GM19455 (cell line): ENCODE results near the gene CNIH2.
"Not testable (repeated sequence)": the region's sequence is repeated elsewhere in the genome, so short reads cannot be mapped to it uniquely, and the experiment has no call there.

Experiments used
- ATAC-seq: cut with Tn5 transposase; IDR thresholded peaks from one replicate; pipeline ENCODE4 v1.9.1; 2021; ENCODE audit not compliant: unreplicated experiment

The CNIH2 gene

DNA sequence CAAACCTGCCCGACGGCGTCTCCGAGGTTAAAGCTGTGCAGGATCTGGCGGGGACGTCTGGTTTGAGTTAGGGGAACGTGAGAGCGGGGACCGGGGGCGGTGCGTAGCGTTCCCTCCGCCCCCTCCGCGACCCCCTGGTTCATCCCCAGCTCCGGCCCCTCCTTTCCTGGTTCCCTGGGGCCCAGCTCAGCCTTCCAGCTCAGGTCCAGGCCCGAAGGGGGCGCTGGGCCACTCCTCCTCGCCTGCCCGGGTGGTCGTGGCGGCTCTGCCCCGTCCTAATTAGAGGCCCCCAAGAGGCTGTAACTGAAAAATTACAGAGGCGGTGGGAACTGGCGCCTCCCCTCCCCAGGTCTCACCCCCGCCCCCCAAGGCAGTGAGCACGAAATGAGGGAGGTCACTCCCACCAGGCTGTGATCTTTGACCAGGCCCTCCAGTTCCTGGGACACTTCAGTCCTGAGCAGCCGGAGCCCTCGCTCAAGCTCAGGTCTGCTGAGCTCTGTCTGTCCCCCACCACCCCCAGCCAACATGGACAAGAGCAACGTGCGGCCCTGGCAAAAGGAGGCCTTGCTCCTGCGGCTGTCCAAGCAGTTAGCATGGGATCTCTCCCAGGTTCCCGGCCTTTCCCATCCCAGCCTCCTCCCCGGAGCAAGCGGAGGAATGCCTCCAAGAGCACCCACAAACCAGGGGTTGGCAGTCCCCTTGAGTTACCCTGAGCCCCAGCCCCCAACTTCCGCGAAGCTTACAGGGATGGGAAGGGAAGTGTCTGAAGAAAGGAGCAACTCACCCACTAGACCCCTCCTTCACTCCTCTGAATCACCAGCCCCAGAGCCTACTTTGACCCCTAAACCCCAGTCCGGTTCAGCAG, 35.6 kb downstream of the CNIH2 start:
- no peak for ATAC-seq

DNA sequence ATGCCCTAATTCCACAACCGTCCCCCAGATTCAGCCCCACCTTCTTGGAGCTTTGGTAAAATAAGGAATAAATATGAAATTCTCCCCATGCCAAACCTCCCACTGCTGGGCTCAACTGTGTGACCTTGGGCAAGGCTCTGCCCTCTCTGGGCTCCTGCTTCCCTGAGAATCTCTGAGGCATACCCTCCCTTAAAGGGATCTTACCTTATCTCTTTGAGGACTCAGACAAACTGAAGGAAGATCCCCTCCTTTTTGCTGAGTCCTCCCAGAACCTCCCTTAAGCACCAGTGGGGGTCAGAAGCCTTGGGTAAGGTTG, 36.2 kb downstream of the CNIH2 start:
- ATAC-seq: no peak

DNA sequence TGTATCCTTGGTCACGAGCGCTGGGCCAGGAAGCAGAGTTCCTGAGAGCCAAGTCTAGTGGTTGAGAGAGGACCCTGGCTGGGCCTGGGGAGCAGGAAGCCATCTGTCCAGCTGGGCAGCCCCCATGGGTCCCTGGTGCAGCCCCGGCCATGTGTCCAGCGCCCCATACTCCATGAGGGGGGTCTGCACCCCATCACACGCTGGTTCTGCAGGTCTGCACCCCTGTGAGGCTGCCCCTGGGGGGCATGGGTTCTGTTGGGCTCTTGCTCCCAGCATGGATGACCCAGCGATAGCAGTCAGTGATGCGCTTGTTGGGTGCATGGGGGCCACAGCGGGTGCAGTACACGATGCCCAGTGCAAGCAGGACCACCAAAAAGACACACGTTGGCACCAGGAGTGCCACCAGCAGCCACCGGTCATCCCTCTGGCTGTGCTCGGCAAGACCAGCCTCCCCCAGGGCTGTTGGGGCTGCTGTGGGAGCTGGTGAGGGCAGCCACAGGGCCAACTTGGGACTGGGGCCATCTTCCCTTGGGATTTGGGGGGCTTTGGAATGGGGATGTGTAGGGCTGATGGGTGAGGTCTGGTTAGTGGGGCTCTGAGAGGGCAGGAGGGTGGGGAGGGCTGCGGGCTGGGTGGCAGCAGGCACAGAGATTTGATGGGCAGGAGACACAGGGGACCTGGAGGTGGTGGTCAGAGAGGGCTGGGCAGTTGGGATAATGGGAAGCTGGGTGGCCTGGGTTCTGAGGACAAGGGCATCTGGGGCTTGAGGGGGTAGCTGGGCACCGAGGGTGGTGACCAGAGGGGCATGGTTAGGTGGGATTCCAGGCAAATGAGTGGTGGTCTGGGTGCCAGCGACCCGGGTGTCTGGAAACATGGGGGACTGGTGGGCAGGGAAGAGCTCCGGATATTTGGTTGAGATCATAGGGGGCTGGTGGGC, 36.9 kb downstream of the CNIH2 start:
- no peak for ATAC-seq

DNA sequence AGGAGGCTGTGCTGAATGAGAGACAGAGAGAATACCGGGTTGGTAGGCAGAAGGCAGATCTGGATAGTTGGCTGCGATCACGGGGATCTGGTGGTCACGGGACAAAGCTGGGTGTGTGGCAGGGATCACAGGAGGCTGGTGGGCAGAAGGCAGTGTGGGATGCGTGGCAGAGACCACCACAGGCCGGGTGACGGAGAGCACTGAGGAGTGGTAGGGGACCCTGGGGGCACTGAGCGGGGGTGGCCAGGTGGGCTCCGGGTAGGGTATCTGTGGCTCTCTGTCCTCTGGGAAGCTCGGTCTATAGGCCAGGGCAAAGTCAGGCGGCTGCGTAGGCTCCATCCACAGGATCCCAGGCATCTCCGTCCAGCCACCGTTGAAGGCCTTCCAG, 37.5 kb downstream of the CNIH2 start:
- ATAC-seq: no peak

DNA sequence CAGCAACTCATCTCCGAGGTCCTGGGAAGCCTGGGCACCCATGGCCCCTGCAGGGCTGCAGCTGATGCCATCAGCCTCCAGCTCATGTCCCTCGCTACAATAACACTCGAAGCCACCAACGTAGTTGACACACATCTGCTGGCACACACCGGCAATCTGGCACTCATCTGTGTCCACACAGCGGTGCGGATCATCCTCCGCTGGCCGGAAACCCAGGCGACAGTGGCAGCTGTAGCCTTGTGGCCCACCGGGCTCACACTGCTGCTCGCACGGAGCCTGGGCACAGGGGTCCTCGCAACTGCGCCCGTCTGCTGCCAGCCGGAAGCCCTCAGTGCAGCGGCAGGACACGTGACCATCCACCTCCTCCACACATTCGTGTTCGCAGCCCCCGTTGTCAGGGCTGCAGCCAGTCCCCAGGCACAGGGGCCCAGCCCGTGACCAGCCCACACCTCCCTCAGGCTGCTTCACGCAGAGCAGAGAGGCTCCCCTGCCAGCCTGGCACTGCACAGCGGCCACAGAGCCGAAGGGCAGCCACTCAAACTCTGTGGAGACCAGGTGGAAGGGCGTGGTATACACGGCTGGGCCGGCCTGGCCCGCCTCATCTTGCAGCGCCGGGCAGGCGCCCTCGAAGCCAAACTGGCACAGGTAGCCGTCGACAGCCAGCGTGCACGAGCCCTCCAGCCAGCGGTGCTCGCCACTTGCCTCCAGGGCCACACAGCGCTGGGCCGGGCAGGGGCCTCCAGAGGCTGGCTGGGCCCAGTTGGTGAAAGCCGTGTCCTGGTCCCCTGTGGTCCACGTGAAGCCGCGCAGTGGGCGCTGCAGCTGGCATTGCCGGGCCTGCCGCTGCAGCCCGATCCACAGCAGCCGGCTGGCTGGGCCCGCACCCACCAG, 38.2 kb downstream of the CNIH2 start:
- ATAC-seq: no peak

DNA sequence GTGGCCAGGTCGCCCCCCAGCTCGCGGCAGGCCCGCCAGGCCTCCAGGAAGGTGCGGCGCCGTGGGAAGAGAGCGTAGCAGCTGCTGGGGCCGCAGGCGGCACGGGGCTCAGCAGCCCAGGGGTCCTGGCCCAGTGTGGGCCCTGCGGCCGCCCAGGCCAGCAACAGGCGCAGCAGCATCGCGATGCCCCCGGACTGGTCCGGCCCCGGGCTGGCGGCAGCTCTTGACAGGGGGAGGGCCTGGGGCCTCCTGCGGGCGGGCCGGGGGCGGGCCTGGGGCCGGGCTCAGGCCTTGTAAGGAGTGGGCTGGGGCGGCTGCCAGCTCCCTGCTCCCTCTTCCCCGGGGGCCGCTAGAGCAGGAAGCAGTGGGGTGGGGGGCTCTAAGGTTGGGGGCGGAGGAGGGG, 38.9 kb downstream of the CNIH2 start, which contains the start of gene CD248:
Gene CD248, minus strand, starts transcription at position 196 of the 403 bp plus-strand sequence. Its CDS starts 17 bp downstream, at position 179.
- ATAC-seq: no peak

DNA sequence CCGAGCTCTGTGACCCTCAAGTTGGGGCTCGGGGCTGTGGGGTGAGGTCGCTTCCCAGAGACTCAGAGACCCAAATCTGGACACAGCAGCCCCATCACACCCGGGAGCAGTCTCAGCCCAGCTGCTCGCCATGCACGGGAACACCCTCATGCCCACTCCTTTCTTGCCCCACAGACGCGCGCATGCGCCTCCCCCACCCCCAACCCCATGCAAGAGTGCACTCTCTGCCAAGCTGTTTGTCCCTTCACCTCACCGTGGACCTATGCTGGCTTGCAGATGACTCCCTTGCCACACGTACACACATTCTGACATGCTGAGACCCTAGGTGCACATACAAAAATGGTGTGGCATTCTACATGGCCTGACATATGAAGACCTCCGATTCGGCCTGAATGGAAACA, 39.3 kb downstream of the CNIH2 start:
- ATAC-seq: no peak

DNA sequence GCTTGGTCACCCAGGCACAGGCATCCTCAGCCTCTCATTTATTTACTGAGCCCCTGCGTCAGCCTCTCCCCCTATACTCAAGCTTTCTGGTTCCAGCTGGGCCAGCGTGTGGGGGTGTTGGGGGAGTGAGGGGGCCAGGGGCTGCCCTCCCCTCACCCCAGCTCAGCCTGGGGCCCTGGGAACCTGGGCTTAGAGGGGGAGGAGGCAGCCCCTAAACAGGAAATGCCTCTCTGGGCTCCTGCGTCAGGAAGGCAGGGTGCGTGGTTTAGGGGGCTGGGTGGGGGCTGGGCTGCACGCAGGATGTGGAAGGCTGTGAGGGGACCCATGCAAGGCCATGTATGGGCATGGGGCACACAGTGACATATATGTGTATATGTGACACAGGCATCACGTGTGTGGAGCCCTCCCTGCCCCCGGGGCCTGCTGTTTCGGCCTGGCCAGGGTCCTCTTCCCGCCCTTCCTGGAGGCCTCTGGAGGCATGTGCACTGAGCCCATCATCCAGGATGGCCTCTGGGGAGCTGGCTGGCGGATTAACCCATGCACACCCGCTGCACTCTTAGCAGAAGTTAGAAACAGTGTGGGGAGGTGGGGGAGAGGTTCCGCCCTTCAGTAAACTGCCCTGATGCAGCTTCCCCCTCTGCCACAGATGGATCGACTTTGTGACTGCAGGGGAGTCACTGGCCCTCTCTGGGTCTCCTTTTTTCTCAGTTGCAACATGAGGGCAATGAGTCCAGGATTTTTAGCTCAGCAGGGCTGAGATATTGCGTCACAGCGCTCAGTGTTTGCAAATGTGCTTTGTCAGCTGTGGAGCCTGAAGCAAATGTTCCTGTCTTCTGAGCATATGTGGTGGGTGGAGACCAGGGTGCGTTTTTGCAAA, 40.0 kb downstream of the CNIH2 start:
- ATAC-seq: no peak

DNA sequence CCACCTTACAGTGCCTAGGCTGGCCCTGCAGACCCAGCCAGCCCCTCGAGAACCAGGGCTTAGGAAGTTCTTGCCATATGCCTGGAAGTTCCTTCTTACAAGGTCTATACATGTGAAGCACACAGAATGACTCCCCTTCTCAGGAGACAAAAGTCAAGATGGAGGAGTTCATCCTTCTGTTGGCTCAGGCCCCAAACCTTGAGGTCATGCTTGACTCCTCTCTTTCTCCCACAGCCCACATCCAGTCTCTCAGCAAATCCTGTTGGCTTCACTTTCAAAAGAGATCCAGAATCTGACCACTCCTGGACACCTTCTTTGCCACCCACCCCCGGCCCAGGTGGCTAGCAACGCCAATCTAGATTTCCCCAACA, 40.6 kb downstream of the CNIH2 start:
- ATAC-seq: no peak

DNA sequence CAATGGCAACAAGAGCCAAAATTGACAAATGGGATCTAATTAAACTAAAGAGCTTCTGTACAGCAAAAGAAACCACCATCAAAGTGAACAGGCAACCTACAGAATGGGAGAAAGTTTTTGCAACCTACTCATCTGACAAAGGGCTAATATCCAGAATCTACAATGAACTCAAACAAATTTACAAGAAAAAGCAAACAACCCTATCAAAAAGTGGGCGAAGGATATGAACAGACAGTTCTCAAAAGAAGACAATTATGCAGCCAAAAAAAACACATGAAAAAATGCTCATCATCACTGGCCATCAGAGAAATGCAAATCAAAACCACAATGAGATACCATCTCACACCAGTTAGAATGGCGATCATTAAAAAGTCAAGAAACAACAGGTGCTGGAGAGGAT, 42.3 kb downstream of the CNIH2 start:
- ATAC-seq: not testable (repeated sequence)

DNA sequence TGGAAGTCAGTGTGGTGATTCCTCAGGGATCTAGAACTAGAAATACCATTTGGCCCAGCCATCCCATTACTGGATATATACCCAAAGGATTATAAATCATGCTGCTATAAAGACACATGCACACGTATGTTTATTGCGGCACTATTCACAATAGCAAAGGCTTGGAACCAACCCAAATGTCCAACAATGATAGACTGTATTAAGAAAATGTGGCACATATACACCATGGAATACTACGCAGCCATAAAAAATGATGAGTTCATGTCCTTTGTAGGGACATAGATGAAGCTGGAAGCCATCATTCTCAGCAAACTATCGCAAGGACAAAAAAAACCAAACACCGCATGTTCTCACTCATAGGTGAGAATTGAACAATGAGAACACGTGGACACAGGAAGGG, 42.8 kb downstream of the CNIH2 start:
- ATAC-seq: not testable (repeated sequence)

DNA sequence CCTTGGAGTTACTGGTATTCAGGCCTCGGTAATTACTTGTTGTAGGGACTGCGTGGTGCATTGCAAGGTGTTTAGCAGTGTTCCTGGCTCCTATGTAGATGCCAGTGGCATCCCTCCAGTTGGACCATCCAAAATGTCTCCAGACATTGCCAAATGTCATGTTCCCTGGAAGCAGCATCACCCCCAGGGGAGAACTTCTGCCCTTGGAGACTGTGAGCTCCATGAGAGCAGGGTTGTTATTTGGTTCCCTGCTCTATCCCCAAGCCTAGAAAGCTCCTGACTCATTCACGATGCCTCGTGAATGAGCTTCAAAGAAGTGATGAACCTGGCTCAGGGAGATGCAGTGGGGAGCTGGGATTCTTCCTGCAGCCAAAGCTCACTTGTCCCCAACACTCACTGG, 43.6 kb downstream of the CNIH2 start:
- no peak for ATAC-seq

DNA sequence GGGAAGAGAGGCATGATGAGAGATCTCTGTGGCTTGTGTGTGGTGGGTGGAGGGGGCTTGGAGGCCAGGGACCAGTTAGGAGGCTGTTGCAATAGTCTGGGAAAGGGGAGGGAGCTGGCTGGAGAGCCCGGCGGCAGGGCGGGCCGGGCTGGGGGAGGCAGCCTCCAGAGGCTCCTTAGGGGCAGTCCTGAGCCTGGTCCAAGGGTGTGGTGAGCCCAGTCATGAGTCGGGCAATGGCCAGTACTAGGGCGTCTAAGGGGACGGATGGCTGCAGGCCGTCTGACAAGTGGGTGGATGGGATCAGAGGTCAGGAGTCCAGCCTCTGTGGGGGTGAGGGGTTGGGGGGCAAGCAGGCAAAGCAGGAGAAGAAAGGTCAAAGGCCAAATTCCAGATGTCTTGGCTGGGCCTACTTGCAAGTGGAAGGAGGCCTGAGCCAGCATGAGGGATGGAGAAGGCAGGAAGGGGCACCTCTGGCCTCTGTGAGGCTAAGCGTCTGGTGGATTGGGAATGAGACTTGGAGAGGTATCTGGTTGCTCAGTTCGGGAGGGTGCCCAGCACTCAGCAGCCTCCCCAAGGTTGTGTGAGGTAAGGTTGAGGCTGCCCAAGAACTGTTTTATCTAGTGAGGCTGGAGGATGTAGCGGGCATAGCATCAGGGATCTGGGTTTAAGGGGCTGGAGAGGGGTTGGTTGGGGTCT, 44.9 kb downstream of the CNIH2 start:
- no peak for ATAC-seq

DNA sequence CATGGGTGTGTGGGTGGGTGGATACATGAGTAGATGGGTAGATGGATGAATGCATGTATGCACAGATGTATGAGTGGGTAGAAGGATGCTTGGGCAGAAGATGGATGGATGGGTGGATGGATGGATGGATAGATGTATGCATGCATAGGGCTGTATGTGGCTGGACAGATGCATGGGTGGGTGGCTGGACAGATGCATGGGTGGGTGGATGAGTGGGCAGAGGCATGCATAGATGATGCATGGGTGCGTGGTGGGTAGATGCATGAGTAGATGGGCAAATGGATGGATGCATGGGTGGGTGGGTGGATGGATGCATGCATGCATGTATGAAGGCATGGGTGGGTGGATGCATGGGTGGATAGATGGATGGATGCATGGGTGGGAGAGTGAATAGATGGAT, 45.7 kb downstream of the CNIH2 start:
- ATAC-seq: no peak

DNA sequence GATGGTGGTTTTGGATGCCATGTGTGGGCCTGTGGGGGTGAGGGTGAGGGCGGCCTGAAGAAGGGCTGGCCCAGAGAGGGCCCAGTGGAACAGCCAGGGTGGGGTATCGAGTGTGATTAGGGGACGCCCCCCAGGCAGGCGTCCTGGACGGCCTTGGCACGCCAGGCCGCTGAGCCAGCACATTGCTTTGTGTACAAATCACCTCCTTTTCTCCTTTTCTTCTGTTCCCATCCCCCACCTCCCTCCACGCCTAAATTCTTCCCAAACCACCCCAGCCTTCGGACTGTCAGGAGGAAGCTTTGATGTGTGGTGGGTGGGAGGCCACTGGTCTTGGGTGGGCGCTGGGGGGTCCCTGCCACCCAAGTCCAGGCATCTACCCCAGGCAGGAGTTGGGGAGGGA, 46.7 kb downstream of the CNIH2 start:
- no peak for ATAC-seq

DNA sequence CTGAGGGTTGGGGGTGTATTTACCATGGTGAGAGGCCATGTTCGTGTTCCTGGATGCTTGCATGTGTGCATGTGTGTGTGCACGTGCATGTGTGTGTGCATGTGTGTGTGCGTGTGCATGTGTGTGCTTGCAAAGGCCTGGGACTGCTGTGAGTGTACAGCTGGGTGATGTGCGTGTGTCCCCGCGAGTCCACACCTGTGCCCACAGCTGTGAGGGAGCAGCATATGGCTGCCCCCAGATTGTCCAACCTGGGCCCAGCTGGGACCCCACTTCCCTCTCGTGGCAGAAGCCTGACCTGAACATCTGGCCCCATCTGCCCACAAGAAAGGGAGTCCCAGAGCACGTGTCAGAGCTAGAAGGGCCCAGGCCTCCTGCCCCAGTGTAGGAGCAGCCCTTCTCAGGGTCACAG, 47.3 kb downstream of the CNIH2 start:
- ATAC-seq: no peak

DNA sequence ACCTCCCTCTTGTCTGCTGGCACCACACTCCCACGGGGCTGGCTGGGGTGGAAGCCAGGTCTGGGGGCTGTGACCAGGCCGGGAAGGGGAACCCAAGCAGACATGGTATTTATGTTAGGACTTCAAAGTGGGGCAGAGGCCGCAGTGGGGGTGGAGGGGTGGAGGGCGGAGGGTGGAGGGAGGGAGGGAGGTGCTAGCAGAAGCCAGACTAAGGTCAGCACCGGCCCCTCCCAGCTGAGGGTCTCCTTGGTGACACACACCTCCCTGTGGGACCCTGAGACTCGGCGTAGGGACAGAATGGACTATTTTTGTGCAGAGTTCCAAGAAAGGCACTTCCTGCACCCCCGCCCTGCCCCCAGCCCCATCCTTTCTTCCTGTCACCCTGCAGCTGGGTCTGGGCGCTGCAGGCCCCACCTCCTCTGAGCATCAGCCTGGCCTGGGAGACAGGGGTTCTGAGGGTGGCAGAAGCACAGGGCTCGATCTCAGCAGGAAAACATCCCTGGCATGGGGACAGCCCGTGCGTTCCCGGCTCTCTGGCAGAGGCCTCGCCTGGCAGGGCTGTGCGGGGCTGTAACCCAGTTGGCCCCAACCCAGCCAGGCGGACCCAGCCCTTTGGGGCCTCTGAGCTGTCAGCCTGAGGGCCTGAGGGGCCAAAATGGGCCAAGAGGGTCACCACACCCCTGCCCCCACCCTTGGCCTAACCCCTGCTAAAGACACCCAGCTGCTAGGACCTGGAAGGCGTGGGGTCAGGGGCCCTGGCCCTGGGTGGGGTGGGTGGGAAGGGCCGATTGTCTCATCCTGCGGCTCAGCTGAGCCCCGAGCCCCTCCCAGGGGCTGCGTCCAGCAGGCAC, 48.5 kb downstream of the CNIH2 start:
- ATAC-seq: no peak

DNA sequence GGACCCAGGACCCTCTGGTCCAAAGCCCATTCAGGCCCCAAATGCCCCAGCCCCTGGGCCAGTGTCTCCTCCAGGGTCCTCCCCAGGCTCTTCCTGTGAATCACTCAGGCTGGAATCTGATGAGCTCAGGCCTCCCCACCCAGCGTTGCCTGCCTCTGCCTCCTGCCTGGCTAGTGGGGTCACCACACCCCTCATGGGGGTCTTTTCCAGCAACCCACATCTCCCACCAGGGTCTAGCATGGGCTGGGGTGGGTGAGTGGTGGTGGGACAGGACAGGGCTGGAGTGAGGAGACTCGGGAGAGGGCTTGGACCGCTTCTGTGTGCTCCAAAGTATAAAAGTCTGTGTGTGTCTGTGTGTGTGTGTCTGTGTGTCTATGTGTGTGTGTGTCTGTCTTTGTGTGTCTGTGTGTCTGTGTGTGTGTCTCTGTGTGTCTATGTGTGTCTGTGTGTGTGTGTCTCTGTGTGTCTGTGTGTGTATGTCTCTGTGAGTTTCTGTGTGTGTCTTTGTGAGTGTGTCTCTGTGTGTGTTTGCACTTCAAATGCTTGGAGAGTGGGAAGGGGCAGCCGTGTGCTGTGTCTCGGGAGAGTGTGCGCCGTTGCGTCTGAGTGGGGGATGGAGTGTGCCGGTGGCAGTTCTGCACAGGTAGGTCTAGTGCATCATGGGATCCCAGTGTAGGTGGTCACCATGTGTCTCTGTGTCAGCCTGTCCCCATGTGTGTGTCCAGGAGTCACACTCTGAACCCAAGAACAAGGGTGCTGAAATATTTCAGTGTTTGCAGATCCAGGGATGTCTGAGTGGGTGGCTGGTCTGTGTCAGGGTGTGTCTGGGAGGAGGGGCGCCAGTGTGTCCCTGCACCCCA, 49.4 kb downstream of the CNIH2 start:
- no peak for ATAC-seq
